ENCODE measurements around the gene PLD3. TPM values are rescaled to one million over a fixed set of nuclear protein-coding genes. Genes with fewer than 3 reads are reported as not detected.

PLD3 gene
- total RNA-seq, 3 donors from 2014 or later: 28.6 to 38.6 (median 33.4) TPM

GRCh38 chr19:40379446-40380198 lies 31.1 kb downstream of the PLD3 start:
- DNase-seq (no peak), ATAC-seq (no peak)
- no peaks in the 10 kb centered on the region for H3K9me3 Mint-ChIP-seq
- H3K4me3 Mint-ChIP-seq: no peak overlapping the region
- peaks cover 1% of the 10 kb centered on the region for H3K4me1 Mint-ChIP-seq (ENCODE audit: low read depth)
- H3K36me3 Mint-ChIP-seq (ENCODE audit: insufficient read depth): peaks cover 2% of the 10 kb centered on the region
- H3K27me3 Mint-ChIP-seq (ENCODE audit: low read depth): no peaks in the 10 kb centered on the region

GRCh38 chr19:40380199-40381037 lies 31.9 kb downstream of the PLD3 start:
- no peaks in the 10 kb centered on the region for H3K27me3 Mint-ChIP-seq (ENCODE audit: low read depth)
- H3K9me3 Mint-ChIP-seq: no peaks in the 10 kb centered on the region
- DNase-seq: no peak
- peaks cover 1% of the 10 kb centered on the region for H3K36me3 Mint-ChIP-seq (ENCODE audit: insufficient read depth)
- ATAC-seq: no peak
- H3K4me1 Mint-ChIP-seq (ENCODE audit: low read depth): no peaks in the 10 kb centered on the region
- no peak overlapping the region for H3K4me3 Mint-ChIP-seq

- no peaks in the 10 kb centered on the region for H3K4me1 Mint-ChIP-seq (ENCODE audit: low read depth)
- H3K27me3 Mint-ChIP-seq (ENCODE audit: low read depth): no peaks in the 10 kb centered on the region
- H3K4me3 Mint-ChIP-seq: no peak overlapping the region
- no peaks in the 10 kb centered on the region for H3K36me3 Mint-ChIP-seq (ENCODE audit: insufficient read depth)
- no peak for DNase-seq
- no peaks in the 10 kb centered on the region for H3K9me3 Mint-ChIP-seq
- ATAC-seq: no peak
Measured at GRCh38 chr19:40381321-40381720, 32.8 kb downstream of the PLD3 start.

GRCh38 chr19:40383668-40384248 lies 35.3 kb downstream of the PLD3 start:
- no peaks in the 10 kb centered on the region for H3K9me3 Mint-ChIP-seq
- ATAC-seq (no peak), DNase-seq (no peak)
- H3K4me3 Mint-ChIP-seq: no peak overlapping the region
- H3K36me3 Mint-ChIP-seq (ENCODE audit: insufficient read depth): no peaks in the 10 kb centered on the region
- no peaks in the 10 kb centered on the region for H3K27me3 Mint-ChIP-seq (ENCODE audit: low read depth)
- H3K4me1 Mint-ChIP-seq (ENCODE audit: low read depth): no peaks in the 10 kb centered on the region

- H3K36me3 Mint-ChIP-seq (ENCODE audit: insufficient read depth): no peaks in the 10 kb centered on the region
- no peaks in the 10 kb centered on the region for H3K27me3 Mint-ChIP-seq (ENCODE audit: low read depth)
- no peaks in the 10 kb centered on the region for H3K9me3 Mint-ChIP-seq
- H3K4me3 Mint-ChIP-seq: no peak overlapping the region
- DNase-seq (no peak), ATAC-seq (no peak)
- no peaks in the 10 kb centered on the region for H3K4me1 Mint-ChIP-seq (ENCODE audit: low read depth)
Measured at GRCh38 chr19:40387155-40387554, 38.7 kb downstream of the PLD3 start.

- no peak for DNase-seq
- H3K27me3 Mint-ChIP-seq (ENCODE audit: low read depth): no peaks in the 10 kb centered on the region
- no peaks in the 10 kb centered on the region for H3K36me3 Mint-ChIP-seq (ENCODE audit: insufficient read depth)
- H3K4me1 Mint-ChIP-seq (ENCODE audit: low read depth): no peaks in the 10 kb centered on the region
- no peak for ATAC-seq
- no peaks in the 10 kb centered on the region for H3K9me3 Mint-ChIP-seq
- H3K4me3 Mint-ChIP-seq: no peak overlapping the region
Measured at GRCh38 chr19:40388481-40388880, 40.0 kb downstream of the PLD3 start.

GRCh38 chr19:40389404-40390083 lies 41.0 kb downstream of the PLD3 start:
- no peaks in the 10 kb centered on the region for H3K36me3 Mint-ChIP-seq (ENCODE audit: insufficient read depth)
- no peak overlapping the region for H3K4me3 Mint-ChIP-seq
- no peaks in the 10 kb centered on the region for H3K27me3 Mint-ChIP-seq (ENCODE audit: low read depth)
- DNase-seq (no peak), ATAC-seq (no peak)
- H3K9me3 Mint-ChIP-seq: no peaks in the 10 kb centered on the region
- H3K4me1 Mint-ChIP-seq (ENCODE audit: low read depth): no peaks in the 10 kb centered on the region

GRCh38 chr19:40390084-40390742 lies 41.7 kb downstream of the PLD3 start, which contains the start of gene HIPK4:
Gene HIPK4, minus strand, starts transcription at chr19:40390181. Its CDS starts 279 bp downstream, at chr19:40389902.
- DNase-seq: no peak
- ATAC-seq: no peak
- no peak within 1 kb of the TSS for H3K4me3 Mint-ChIP-seq
- no peaks in the 10 kb centered on the region for H3K9me3 Mint-ChIP-seq
- H3K4me1 Mint-ChIP-seq (ENCODE audit: low read depth): no peaks in the 10 kb centered on the region
- H3K36me3 Mint-ChIP-seq (ENCODE audit: insufficient read depth): no peaks in the 10 kb centered on the region
- H3K27me3 Mint-ChIP-seq (ENCODE audit: low read depth): no peaks in the 10 kb centered on the region

- Mint-ChIP-seq H3K4me3 (no peak overlapping the region), H3K9me3 (no peaks in the 10 kb centered on the region), H3K4me1 (ENCODE audit: low read depth) (no peaks in the 10 kb centered on the region), H3K27me3 (ENCODE audit: low read depth) (no peaks in the 10 kb centered on the region), H3K36me3 (ENCODE audit: insufficient read depth) (no peaks in the 10 kb centered on the region)
- no peak for ATAC-seq
- no peak for DNase-seq
Measured at GRCh38 chr19:40392123-40392522, 43.6 kb downstream of the PLD3 start.

GRCh38 chr19:40392894-40393517 lies 44.5 kb downstream of the PLD3 start:
- H3K4me3 Mint-ChIP-seq: no peak overlapping the region
- no peak for ATAC-seq
- H3K27me3 Mint-ChIP-seq (ENCODE audit: low read depth): no peaks in the 10 kb centered on the region
- H3K4me1 Mint-ChIP-seq (ENCODE audit: low read depth): no peaks in the 10 kb centered on the region
- no peaks in the 10 kb centered on the region for H3K36me3 Mint-ChIP-seq (ENCODE audit: insufficient read depth)
- no peak for DNase-seq
- H3K9me3 Mint-ChIP-seq: no peaks in the 10 kb centered on the region

- H3K27me3 Mint-ChIP-seq (ENCODE audit: low read depth): no peaks in the 10 kb centered on the region
- H3K4me3 Mint-ChIP-seq: no peak overlapping the region
- DNase-seq (no peak), ATAC-seq (no peak)
- H3K36me3 Mint-ChIP-seq (ENCODE audit: insufficient read depth): no peaks in the 10 kb centered on the region
- H3K9me3 Mint-ChIP-seq: no peaks in the 10 kb centered on the region
- peaks cover 3% of the 10 kb centered on the region for H3K4me1 Mint-ChIP-seq (ENCODE audit: low read depth)
Measured at GRCh38 chr19:40393894-40394815, 45.7 kb downstream of the PLD3 start.

- Mint-ChIP-seq H3K36me3 (ENCODE audit: insufficient read depth) (no peaks in the 10 kb centered on the region), H3K27me3 (ENCODE audit: low read depth) (no peaks in the 10 kb centered on the region), H3K9me3 (no peaks in the 10 kb centered on the region), H3K4me3 (no peak overlapping the region), H3K4me1 (ENCODE audit: low read depth) (peaks cover 5% of the 10 kb centered on the region)
- ATAC-seq (no peak), DNase-seq (no peak)
Measured at GRCh38 chr19:40394816-40395210, 46.3 kb downstream of the PLD3 start.

- Mint-ChIP-seq H3K4me3 (no peak overlapping the region), H3K4me1 (ENCODE audit: low read depth) (peaks cover 5% of the 10 kb centered on the region), H3K36me3 (ENCODE audit: insufficient read depth) (no peaks in the 10 kb centered on the region), H3K9me3 (no peaks in the 10 kb centered on the region), H3K27me3 (ENCODE audit: low read depth) (no peaks in the 10 kb centered on the region)
- DNase-seq: no peak
- ATAC-seq: no peak
Measured at GRCh38 chr19:40395956-40396355, 47.5 kb downstream of the PLD3 start.

Measured in activated T-cell treated with anti-CD3 and anti-CD28 coated beads, Interleukin-2, amount 50 U/mL, for 4 hours (primary cell).